ENCODE measurements around the gene IRF5. TPM values are rescaled to one million over a fixed set of nuclear protein-coding genes. Genes with fewer than 3 reads are reported as not detected.
A peak's percentile ranks its signal among the peaks of the same experiment; 100 is the strongest.

Gene IRF5
- total and polyA plus RNA-seq, 2 donors (not counting 1 experiment from before 2014, with no cell fraction given): 91.3 to 135 TPM

GRCh38 chr7:128933180-128933891, 4.4 kb upstream of the IRF5 start:
- intact Hi-C loops (cut with micrococcal nuclease): no loop called here

More at GRCh38 chr7:128933180-128933891, 4.4 kb upstream of the IRF5 start:
- H3K4me1 ChIP-seq (ENCODE audit: control insufficient read depth in 2 of 2, insufficient read depth in 2 of 2, low read length in 2 of 2): peaks cover 36 to 43% of the 10 kb centered on the region in 2 donors
- peak overlapping the region in 1 of 2 donors; percentile 50 for H3K27ac ChIP-seq (ENCODE audit: low read length in 2 of 2)
- ChIA-PET POLR2A (interaction anchor here (1.2 to 1.6 kb wide), 2 partner anchors 8 to 11 kb away, joined by 4 to 7 read pairs; no protein-coding TSS in a partner anchor), CTCF (interaction anchor here (0.9 to 2.3 kb wide), 9 partner anchors 8 to 230 kb away, joined by 3 to 10 read pairs (median 3); no protein-coding TSS in a partner anchor)
- DNase-seq (peak; percentile 64), ATAC-seq (ENCODE audit: low read depth) (peak; percentile 37)
- no peaks in the 10 kb centered on the region for H3K27me3 ChIP-seq (replicated peaks in 1 of 4; ENCODE audit: control extremely low read depth in 1 of 4, control insufficient read depth in 3 of 4, insufficient read depth in 4 of 4, low read length in 3 of 4)
- peak overlapping the region; percentile 68 for H2AFZ ChIP-seq (ENCODE audit: insufficient read depth, low read depth, low read length, poor library complexity, severe bottlenecking)
- peak overlapping the region in 3 of 5 experiments; percentile 29 to 42 (median 40) for H3K4me3 ChIP-seq (ENCODE audit: control extremely low read depth in 1 of 5, extremely low read depth in 1 of 5, insufficient read depth in 1 of 5, low read depth in 2 of 5, low read length in 4 of 5)
- Mint-ChIP-seq H3K27ac (peak overlapping the region; percentile 88), H3K9me3 (ENCODE audit: insufficient read depth) (no peaks in the 10 kb centered on the region), H3K27me3 (no peaks in the 10 kb centered on the region), H3K4me3 (peak overlapping the region; percentile 85), H3K4me1 (peaks cover 42% of the 10 kb centered on the region)
- peak overlapping the region; percentile 48 for H3K9ac ChIP-seq (ENCODE audit: low read length)
- no peaks in the 10 kb centered on the region for H3K9me3 ChIP-seq (ENCODE audit: control extremely low read depth in 1 of 3, control insufficient read depth in 2 of 3, insufficient read depth in 1 of 3, low read length in 2 of 3)
- H3K36me3 ChIP-seq (replicated peaks in 1 of 2; ENCODE audit: control extremely low read depth in 1 of 2, control insufficient read depth in 1 of 2, extremely low read depth in 1 of 2, insufficient read depth in 2 of 2, low read length in 1 of 2): no peaks in the 10 kb centered on the region
- peak overlapping the region; percentile 73 for H3K4me2 ChIP-seq (replicated peaks; ENCODE audit: low read depth, low read length, poor library complexity, severe bottlenecking)
- TF ChIP-seq EZH2 (IDR thresholded peaks at IDR 0.05; ENCODE audit: borderline replicate concordance, insufficient read depth, low read depth, low read length, poor library complexity, severe bottlenecking) (no peak), CTCF (IDR thresholded peaks at IDR 0.05) (no peak)
- H4K20me1 ChIP-seq (ENCODE audit: control insufficient read depth, insufficient read depth, low read length, poor library complexity, severe bottlenecking): no peaks in the 10 kb centered on the region
- H3K79me2 ChIP-seq (ENCODE audit: control insufficient read depth, insufficient read depth, low read length): peaks cover 23% of the 10 kb centered on the region
- 10% methylated on average over 9 of the region's 15 CpGs for WGBS (ENCODE audit: insufficient coverage)

Measured in B cell (primary cell).